Nucleus accumbens (tissue), 56 donors: ENCODE data around the gene CTDSP2.
"Not testable (repeated sequence)": the region's sequence is repeated elsewhere in the genome, so short reads cannot be mapped to it uniquely, and the experiment has no call there.

ENCODE experiments used
- DNase-seq, 56 donors: peaks; one replicate each; lab custom pipeline; 2025; lab: John Stamatoyannopoulos, UW

The CTDSP2 gene

GRCh38 chr12:57796996-57797395 is 49.5 kb downstream of the CTDSP2 start:
- DNase-seq, result no peak

GRCh38 chr12:57795354-57795753 is 51.2 kb downstream of the CTDSP2 start:
- no peak for DNase-seq

- no peak for DNase-seq
These were observed 52.6 kb downstream of the CTDSP2 start for GRCh38 chr12:57793920-57794319.

GRCh38 chr12:57783861-57784260 is 62.7 kb downstream of the CTDSP2 start:
- no peak for DNase-seq

- DNase-seq, result no peak
These were observed 63.1 kb downstream of the CTDSP2 start for GRCh38 chr12:57783466-57783801.

GRCh38 chr12:57782608-57783465 is 63.7 kb downstream of the CTDSP2 start, which contains the start of gene TSFM:
TSS of gene TSFM (plus strand) at chr12:57782787. CDS start at chr12:57782802, 15 bp downstream.
- peak; percentile 28 to 98 (median 90) for DNase-seq

GRCh38 chr12:57782243-57782607 is 64.3 kb downstream of the CTDSP2 start:
- no peak for DNase-seq

GRCh38 chr12:57781801-57782200 is 64.7 kb downstream of the CTDSP2 start:
- no peak for DNase-seq

- DNase-seq, result no peak
These were observed 65.3 kb downstream of the CTDSP2 start for GRCh38 chr12:57781244-57781643.

- DNase-seq, result no peak
These were observed 66.1 kb downstream of the CTDSP2 start for GRCh38 chr12:57780284-57780897.

- DNase-seq, result no peak
These were observed 66.8 kb downstream of the CTDSP2 start for GRCh38 chr12:57779736-57780135.

GRCh38 chr12:57777911-57778310 is 68.6 kb downstream of the CTDSP2 start:
- no peak for DNase-seq

- DNase-seq, result no peak
These were observed 69.2 kb downstream of the CTDSP2 start for GRCh38 chr12:57777367-57777766.

GRCh38 chr12:57776247-57776587 is 70.3 kb downstream of the CTDSP2 start:
- no peak for DNase-seq

GRCh38 chr12:57775563-57776246 is 70.8 kb downstream of the CTDSP2 start:
- DNase-seq, result no peak

GRCh38 chr12:57775044-57775443 is 71.5 kb downstream of the CTDSP2 start:
- no peak for DNase-seq

- DNase-seq, result not testable (repeated sequence)
These were observed 71.9 kb downstream of the CTDSP2 start for GRCh38 chr12:57774634-57775033.

- DNase-seq, result peak in 35 of 56 donors; percentile 21 to 76 (median 58)
These were observed 73.9 kb downstream of the CTDSP2 start, which contains the start of gene EEF1AKMT3 for GRCh38 chr12:57772429-57773322. TSS of gene EEF1AKMT3 (plus strand) at chr12:57772614. CDS start at chr12:57772725, 111 bp downstream.

- peak; percentile 57 to 98 (median 91) for DNase-seq
These were observed 74.6 kb downstream of the CTDSP2 start, which contains the start of gene METTL1 for GRCh38 chr12:57771873-57772428. TSS of gene METTL1 (minus strand) at chr12:57772105. CDS start at chr12:57772083, 22 bp downstream.
